A673 (cell line): ENCODE results near the gene OTOP3.

ENCODE experiments used
- EZH2 ChIP-seq: fragments of 200-600 bp; sonication (generic); IDR thresholded peaks from 2 replicates; pipeline ENCODE4 v1.6.1; 2017; ENCODE audit warnings: borderline replicate concordance, low read depth, mild to moderate bottlenecking, mixed read lengths, antibody characterized with exemption, low read length; ENCODE audit not compliant: poor library complexity, severe bottlenecking
- TF ChIP-seq, protein P1 (sequence below): fragments of 300-800, 200-600 bp; sonication (generic); conservative IDR thresholded peaks from 2 replicates; pipeline ENCODE4 v1.5.1; 2017; ENCODE audit warnings: low read depth, mild to moderate bottlenecking, antibody characterized with exemption, low read length, moderate library complexity, mixed read lengths

DNA sequence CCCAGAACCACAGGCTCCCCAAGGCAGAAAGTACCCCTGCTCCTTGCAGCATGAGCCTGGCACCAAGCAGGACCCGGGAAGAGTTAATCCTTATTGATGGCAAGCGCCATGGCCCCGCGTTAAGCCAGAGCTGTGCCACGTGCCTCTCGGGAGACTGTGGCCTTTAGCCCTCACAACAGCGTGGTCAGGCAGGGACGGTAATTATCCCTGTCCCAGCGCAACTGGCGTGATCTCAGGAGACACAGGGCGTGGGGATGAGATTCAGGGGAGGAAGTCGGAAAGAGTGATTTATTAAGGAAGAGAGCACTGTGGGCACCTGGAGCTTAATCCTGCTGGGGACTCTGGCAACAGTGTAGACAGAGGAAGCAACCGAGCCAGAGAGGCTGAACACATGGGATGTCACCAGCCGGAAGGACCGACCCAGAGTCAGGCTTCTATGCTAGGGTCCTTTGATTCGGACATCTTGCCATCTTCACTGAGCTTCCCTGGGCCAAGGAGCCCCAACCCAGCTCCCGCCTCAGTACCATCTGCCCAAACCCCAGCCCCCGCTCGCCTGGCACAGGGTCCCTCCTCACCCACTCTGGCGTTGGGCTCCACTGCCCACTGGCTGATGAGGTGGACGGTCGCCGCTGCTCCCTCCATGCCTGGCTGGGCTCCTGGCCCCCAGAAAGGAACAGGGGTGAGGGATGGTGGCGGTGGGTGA is 16.9 kb downstream of the OTOP3 start:
- TF ChIP-seq, protein P1, sequence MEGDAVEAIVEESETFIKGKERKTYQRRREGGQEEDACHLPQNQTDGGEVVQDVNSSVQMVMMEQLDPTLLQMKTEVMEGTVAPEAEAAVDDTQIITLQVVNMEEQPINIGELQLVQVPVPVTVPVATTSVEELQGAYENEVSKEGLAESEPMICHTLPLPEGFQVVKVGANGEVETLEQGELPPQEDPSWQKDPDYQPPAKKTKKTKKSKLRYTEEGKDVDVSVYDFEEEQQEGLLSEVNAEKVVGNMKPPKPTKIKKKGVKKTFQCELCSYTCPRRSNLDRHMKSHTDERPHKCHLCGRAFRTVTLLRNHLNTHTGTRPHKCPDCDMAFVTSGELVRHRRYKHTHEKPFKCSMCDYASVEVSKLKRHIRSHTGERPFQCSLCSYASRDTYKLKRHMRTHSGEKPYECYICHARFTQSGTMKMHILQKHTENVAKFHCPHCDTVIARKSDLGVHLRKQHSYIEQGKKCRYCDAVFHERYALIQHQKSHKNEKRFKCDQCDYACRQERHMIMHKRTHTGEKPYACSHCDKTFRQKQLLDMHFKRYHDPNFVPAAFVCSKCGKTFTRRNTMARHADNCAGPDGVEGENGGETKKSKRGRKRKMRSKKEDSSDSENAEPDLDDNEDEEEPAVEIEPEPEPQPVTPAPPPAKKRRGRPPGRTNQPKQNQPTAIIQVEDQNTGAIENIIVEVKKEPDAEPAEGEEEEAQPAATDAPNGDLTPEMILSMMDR = no peak
- no peak for TF ChIP-seq EZH2
